GM12892 (cell line): ENCODE measurements around the gene PTGES3L.
A peak's percentile ranks its signal among the peaks of the same experiment; 100 is the strongest.
"Not testable (repeated sequence)": the region's sequence is repeated elsewhere in the genome, so short reads cannot be mapped to it uniquely, and the experiment has no call there.

Source experiments
- DNase-seq: peaks from one replicate; pipeline ENCODE4 v3.0.0; 2011; ENCODE audit not compliant: insufficient read length
- FAIRE-seq: peaks from 2 replicates; lab custom pipeline; 2011; peaks lifted over from hg19 to GRCh38; lab: Jason Lieb, UNC
- POLR2A ChIP-seq: IDR thresholded peaks from 2 replicates; pipeline ENCODE4 v1.6.1; 2011; ENCODE audit warnings: low read depth, low read length, control low read depth
- POLR2AphosphoS5 ChIP-seq: IDR thresholded peaks from 2 replicates; pipeline ENCODE4 v1.6.1; 2011; ENCODE audit warnings: low read depth, low read length, control low read depth
- TAF1 ChIP-seq: IDR thresholded peaks from 2 replicates; pipeline ENCODE4 v1.6.1; 2011; ENCODE audit warnings: low read depth, mild to moderate bottlenecking, control low read depth, low read length, borderline replicate concordance

Gene PTGES3L

DNA sequence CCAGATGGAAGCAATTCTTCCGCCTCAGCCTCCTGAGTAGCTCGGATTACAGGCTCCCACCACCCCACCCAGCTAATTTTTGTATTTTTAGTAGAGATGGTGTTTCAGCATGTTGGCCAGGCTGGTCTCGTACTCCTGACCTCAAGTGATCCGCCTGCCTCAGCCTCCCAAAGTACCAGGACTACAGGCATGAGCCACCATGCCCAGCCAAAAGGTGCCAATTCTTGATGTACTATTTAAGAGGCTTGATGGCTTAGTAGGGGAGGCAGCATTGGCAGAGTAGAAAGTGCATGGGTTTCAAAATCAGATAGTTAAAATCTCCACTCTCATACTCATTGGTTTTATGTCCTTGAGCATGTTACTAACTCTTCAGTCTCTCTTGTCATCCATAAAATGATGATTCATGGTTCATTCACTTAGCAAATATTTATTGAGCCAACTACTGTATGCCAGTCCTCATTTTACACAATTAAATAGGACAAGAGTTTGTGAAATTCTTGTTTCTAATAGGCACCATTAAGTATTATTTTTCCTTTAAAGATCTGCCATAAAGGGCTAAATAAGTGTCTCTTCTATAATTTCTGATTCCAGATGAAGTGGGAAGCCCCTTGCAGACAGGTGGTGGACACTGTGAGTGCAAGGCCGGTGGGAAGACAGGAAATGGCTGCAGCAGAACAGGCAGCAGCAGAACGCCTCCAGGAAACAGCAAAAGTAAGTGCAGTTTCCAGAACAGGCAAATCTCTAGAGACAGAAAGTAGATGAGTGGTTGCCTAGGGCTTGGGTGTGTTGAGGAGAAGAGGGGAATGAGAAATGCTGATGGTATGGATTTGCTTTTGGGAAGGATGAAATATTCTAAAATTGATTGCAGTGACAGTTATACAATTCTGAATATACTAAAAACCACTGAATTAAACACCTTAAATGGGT lies 10.1 kb upstream of the PTGES3L start:
- TF ChIP-seq TAF1 (no peak), POLR2AphosphoS5 (no peak), POLR2A (no peak)
- FAIRE-seq (no peak), DNase-seq (no peak)

DNA sequence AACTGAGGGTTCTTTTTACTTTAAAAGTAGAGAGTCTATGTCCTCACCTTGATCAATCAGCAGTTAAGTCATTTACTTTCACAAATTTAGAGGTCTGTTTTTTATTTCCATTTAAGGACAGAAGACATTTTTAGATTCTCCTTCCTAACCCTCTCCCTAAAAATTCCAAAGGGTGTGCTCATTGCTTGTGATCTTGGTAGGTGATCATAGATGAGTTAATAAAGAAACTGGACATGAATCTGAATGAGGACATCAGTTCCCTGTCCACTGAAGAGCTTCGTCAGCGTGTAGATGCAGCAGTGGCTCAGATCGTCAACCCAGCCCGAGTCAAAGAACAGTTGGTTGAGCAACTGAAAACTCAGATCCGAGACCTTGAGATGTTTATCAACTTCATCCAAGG lies 9.3 kb upstream of the PTGES3L start:
- no peak for TF ChIP-seq POLR2A
- TF ChIP-seq TAF1, result no peak
- no peak for TF ChIP-seq POLR2AphosphoS5
- no peak for FAIRE-seq
- DNase-seq, result no peak

DNA sequence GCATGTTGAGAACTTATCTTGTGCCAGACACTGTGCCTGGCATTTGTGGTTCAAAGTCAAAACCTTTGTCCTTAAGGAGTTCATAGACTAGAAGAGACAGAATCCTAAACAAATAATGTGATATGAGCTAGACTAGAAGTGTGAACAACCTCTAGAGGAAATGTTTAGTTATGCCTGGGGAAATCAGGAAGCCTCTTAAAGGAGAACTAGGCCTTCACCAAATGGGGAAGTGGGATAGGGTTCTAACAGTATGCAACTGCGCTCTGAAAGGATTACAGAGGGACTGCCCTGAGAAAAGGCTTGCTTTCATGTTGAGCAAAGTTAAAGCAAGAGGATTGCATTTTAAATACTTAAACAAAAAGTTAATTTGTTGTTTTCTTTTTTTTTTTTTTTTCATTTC lies 5.3 kb upstream of the PTGES3L start:
- DNase-seq (no peak), FAIRE-seq (peak; percentile 67)
- TF ChIP-seq TAF1 (no peak), POLR2AphosphoS5 (no peak), POLR2A (no peak)

DNA sequence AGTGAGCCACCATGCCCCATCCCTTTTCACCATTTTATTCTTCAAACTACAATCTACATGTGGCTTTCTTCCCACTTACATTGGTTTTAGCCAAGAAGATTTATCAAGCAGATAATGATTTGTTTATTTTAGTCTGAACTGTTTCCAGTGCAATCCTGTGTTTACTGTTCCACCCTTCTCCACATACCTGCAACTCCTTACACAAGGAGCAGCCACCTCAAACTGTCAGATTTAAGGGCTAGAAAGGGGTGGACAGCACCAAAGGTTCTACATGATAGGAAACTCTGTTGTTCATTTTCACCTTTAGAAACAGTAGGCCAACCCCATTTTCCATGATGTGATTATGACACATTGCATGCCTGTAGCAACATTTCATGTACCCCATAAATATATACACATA lies 2.4 kb upstream of the PTGES3L start:
- no peak for DNase-seq
- no peak for TF ChIP-seq TAF1
- TF ChIP-seq POLR2AphosphoS5, result no peak
- no peak for TF ChIP-seq POLR2A
- no peak for FAIRE-seq

DNA sequence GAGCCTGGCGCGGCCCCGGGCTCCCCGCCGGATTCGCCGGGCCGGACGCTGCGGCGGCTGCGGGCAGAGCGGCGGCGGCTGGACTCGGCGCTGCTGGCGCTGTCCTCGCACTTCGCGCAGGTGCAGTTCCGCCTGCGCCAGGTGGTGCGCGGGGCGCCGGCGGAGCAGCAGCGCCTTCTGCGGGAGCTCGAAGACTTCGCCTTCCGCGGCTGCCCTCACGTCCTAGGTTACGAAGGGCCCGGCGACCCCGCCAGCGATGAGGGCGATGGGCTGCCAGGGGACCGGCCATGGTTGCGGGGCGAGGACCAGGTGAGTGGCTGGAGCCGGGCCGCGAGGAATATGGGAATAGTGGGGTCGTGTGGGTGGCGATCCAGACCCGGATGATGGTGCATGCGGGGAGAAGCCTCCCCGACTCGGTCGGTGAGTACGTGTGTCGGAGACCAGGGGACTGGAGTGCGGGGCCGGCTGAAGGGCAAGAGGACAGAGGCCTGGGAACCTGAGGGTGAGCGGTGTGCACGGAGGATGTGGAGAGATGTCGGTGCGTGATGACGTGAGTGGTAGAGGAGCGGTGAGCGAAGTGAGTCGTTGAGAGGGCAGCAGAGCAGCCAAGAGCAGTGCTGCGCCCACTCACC lies 1.0 kb upstream of the PTGES3L start:
- FAIRE-seq (peak; percentile 83), DNase-seq (peak; percentile 60)
- peak; percentile 62; the same call in 1 of the 2 replicates for TF ChIP-seq POLR2AphosphoS5
- peak; percentile 58; the same call in 1 of the 2 replicates for TF ChIP-seq POLR2A
- no peak for TF ChIP-seq TAF1

DNA sequence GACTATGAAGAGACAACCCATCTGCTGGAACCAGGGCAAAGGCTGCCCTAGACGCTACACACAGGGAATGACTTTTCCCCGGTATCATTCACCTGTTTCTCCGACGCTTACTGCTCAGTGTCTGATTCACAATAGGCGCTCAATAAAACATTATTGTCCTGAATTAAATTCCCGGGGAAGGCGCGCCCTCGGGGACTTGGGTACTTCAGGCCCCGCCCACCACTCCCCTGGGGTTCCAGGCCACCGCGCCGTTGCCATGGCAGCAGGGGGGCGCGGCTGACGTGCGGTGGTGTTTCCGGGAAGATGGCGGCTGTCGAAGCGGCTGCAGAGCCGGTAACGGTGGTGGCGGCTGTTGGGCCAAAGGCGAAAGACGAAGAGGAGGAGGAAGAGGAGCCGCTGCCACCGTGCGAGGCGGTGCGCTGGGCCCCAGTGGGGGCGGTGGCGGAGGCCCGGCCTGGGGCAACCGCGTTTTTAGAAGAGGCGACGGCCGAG lies 440 bp upstream of the PTGES3L start, which contains the start of gene RUNDC1:
Gene RUNDC1 (plus strand): TSS at position 292 of the 492 bp plus-strand sequence. CDS start 12 bp downstream, at position 304.
- peak; percentile 38; the same call in 1 of the 2 replicates for TF ChIP-seq TAF1
- no peak for TF ChIP-seq POLR2AphosphoS5
- peak; percentile 68; the same call in 1 of the 2 replicates for TF ChIP-seq POLR2A
- FAIRE-seq (peak; percentile 67), DNase-seq (peak; percentile 92)

DNA sequence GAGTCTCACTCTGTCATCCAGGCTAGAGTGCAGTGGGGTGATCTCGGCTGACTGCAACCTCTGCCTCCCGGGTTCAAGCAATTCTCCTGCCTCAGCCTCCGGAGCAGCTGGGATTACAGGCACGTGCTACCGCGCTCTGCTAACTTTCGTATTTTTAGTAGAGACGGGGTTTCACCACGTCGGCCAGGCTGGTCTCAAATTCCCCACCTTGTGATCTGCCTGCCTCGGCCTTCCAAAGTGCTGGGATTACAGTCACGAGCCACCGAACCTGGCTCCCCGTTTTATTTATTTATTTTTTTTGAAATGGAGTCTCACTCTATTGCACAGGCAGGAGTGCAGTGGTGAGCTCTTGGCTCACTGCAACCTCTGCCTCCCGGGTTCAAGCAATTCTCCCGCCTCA lies 4.2 kb downstream of the PTGES3L start:
- DNase-seq, FAIRE-seq: not testable (repeated sequence)

DNA sequence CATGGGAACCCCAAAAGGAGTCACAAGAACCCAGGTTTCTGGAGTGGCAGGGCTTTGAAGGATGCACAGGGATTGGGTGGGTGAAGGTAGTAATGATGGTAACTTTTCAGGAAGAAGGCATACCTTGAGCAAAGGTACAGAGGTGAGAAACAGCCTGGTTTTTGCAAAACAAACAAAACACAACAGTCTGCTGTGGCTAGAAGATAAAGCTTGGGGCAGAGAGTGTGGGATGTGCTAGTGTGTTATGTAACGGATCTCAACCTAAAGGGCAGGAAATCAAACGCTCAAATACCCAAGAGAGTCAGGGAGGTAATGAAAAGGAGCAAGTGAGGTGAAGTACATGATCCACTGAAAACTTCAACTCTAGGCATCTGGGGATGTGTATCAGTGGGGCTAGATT lies 4.6 kb downstream of the PTGES3L start:
- TF ChIP-seq POLR2A (no peak), TAF1 (no peak), POLR2AphosphoS5 (no peak)
- FAIRE-seq (no peak), DNase-seq (no peak)

DNA sequence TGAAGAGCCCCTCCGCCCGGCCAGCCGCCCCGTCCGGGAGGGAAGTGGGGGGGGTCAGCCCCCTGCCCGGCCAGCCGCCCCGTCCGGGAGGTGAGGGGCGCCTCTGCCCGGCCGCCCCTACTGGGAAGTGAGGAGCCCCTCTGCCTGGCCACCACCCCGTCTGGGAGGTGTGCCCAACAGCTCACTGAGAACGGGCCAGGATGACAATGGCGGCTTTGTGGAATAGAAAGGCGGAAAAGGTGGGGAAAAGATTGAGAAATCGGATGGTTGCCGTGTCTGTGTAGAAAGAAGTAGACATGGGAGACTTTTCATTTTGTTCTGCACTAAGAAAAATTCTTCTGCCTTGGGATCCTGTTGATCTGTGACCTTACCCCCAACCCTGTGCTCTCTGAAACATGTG lies 6.6 kb downstream of the PTGES3L start:
- not testable (repeated sequence) for FAIRE-seq, DNase-seq

DNA sequence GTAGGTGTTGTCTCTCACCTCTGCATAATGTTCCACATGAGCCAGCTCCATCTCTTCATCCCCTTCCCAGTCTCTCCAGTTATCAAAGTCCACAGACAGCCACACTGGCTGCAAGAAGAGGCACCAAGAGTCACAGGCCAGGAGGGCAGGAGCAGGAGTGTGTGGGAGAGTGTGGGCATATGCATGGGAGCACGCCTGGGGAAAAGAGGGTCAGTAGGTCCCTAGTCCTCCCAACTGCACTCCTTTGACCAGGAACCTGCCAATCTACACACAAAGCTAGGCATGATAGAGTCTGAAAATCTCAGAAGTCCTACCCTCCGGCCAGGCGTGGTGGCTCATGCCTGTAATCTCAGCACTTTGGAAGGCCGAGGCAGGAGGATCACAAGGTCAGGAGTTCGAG lies 8.3 kb downstream of the PTGES3L start:
- FAIRE-seq (no peak), DNase-seq (no peak)
- TF ChIP-seq POLR2A (no peak), POLR2AphosphoS5 (no peak), TAF1 (no peak)

DNA sequence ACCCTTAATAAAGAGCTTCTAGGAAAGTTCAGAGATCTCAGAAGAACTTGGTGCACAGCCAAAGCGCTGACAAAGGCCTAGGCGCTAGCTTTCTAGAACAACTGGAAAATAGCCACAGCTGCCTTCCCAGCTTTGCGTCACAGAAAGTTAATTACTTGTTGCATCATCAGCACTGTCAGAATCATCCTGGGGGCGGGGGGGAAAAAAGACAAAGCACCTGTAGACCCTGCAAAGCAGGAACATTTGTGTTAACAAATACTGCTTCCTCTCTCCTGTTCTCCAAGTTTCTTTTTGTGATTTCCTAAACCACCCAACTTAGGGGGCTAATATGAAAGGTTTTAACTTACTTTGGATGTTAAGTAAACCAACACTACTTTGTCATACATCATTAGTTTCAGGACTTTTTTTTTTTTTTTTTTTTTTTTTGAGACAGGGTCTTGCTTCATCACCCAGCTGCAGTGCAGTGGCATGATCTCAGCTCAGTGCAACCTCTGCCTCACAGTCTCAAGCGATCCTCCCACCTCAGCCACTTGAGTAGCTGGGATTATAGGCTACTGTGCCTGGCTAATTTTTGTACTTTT lies 10.8 kb downstream of the PTGES3L start:
- TF ChIP-seq TAF1 (no peak), POLR2A (no peak), POLR2AphosphoS5 (no peak)
- DNase-seq, result no peak
- FAIRE-seq, result no peak
